ENCODE data around the gene SHOX.

Gene SHOX

GRCh38 chrX:675279-675954 lies 44.8 kb downstream of the SHOX start:
- DNase-seq, result no peak

DNA sequence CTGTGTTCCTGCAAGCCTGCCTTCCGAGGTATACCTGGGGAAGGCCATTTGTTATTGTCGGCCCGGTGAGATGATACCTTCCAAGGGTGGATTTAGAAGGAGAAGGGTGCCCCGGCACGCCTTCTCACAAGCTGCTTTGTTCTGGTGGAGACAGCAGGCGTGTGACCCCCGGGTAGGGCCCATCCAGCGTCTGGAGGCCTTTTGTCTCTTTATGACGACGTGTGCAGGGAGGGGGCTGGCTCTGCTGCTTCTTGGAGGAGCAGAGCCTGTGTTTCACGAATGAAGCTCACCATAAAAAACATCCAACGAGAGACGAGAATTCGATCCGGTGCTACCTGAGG lies 45.3 kb downstream of the SHOX start:
- no peak for DNase-seq

DNA sequence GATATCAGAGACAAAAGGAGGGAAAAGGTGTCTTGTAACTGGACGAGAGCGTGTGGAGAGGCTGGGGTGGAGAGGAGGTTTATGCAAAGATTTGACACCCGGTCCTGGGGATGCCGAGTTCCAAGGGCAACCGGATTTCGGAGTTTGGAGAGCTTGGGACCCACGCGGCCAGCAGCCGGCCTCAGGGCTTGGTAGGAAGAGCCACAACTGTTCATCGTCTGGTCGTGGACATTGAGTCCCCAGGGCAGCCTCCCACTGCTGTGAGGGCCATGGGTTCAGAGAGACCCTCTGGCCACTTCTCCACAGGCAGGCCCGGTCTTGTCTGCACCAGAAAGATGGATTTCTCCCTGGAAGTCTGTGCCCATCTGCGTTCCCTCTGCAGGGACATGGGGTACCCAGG lies 46.8 kb downstream of the SHOX start:
- no peak for DNase-seq

DNA sequence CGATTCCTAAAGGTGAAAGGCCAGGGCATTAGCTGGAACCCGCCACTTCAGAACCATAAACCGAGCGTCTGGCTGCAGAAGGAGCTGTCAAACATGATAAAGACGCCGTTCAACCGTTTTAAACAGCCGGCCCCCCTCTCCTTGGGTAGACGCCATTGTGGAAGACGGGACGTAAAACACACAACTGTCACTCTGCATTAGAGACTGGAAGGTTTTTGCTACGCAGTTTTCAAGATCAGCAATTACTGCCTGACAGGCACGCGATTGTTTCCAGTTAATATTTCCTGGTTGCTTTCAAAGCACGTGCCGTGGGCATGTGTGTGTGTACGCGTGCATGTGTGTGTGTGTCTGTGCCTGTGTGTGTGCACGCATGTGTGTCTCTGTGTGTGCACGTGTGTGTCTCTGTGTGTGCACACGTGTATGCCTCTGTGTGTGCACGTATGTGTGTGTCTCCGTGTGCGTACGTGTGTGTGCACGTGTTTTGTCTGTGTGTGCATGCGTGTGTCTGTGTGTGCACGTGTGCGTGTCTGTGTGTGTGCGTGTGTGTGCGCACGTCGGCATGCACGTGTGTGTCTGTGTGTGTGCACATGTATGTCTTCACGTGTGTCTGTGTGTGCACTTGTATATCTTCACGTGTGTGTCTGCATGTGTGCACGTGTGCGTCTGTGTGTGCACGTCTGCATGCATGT lies 48.8 kb downstream of the SHOX start:
- no peak for DNase-seq

DNA sequence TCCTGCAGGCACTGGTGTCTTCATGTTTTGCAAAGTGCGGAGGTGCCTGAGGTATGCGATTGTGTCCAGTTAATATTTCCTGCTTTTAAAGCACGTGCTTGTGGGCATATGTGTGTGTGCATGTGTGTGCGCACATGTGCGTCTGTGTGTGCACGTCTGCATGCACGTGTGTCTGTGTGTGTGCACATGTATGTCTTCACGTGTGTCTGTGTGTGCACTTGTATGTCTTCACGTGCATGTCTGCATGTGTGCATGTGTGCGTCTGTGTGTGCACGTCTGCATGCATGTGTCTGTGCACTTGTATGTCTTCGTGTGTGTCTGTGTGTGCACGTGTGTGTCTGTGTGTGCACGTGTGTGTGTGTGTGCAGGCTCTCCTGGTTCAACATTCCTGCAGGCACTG lies 49.5 kb downstream of the SHOX start:
- DNase-seq, result no peak

DNA sequence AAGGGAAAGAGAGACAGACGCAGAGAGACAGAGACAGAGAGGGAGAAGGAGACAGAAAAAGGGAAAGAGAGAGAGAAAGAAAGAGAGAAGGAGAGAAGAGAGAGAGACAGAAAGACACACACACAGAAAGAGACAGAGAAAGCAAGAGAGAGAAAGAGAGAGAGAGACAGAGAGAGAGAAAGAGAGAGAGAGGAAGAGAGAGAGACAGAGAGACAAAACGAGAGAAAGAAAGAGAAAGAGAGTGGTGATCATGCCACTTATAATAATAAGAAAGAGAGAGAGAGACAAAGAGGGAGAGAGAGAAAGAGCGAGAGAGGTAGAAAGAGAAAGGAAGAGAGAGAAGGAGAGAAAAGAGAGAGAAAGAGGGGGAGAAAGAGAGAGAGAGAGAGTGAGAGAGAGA lies 51.4 kb downstream of the SHOX start:
- no peak for DNase-seq

- DNase-seq, result no peak
Measured at GRCh38 chrX:682892-683291, 52.3 kb downstream of the SHOX start.

DNA sequence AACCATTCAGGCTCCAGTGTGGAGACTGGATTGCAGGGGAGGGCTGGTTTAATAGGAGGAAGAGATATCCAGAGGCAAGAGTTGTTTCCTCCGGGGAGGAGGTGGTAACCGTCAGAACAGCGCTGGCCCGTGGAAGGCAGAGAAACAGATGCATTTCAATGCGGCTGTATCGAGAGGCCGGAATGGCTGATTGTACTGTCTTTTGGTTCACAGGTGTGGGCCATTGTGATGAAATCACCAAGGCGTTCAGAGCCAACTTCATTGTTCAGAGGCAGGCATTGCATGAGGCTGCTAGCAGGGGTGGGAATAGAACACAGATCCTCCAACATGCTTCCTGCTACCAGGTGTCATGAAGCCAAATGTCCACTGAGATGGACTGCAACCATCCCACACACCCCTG lies 53.0 kb downstream of the SHOX start:
- DNase-seq, result no peak

- no peak for DNase-seq
Measured at GRCh38 chrX:685120-686032, 54.8 kb downstream of the SHOX start.

DNA sequence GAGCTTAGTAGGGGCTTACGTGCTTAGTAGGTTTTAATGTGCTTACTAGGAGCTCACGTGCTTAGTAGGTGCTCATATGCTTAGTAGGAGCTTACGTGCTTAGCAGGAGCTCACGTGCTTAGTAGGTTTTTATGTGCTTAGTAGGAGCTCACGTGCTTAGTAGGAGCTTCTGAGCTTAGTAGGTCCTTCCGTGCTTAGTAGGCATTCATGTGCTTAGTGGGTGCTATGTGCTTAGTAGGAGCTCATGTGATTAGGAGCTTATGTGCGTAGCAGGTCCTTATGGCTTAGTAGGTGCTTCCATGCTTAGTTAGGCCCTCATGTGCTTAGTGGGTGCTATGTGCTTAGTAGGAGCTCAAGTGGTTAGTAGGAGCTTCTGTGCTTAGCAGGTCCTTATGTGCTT lies 59.4 kb downstream of the SHOX start:
- DNase-seq, result no peak

- no peak for DNase-seq
Measured at GRCh38 chrX:694800-695199, 64.2 kb downstream of the SHOX start.

DNA sequence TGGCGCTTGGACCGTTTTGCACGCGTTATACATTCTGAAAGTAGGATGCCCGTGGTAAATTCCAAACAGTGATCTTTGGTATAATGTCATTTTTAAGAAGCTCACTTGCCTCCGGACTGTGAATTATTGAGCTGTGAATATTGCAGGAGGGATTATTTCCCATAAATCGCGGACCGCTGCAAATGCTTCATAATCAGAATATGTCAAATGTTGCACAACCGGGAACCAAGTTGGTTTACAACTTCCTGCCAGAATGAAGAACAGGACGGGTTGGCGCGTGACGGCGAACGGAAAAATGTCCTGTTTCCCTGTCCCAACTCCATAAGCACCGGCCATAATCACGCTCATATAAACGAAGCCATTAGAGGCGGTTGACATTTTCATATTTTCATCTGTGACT lies 67.6 kb downstream of the SHOX start:
- no peak for DNase-seq

GRCh38 chrX:700936-701335 lies 70.3 kb downstream of the SHOX start:
- no peak for DNase-seq

DNA sequence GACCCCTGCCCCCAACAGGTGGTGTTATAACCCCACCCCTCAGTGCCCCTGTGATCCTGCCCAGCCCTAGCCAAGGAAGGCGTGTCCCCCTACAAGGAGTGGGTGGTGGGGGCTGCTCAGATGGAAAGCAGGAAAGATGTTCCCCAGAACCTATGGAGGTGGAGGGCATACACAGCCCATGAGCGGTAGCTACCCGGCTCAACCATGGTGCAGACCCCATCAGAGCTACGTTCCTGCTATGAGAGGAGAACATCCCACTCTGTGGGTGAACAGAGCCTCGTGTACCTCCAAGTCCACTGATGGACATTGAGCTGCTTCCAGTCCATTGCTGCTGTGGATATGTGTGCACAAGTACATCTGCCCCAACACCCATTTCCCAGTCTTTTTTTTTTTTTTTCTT lies 71.1 kb downstream of the SHOX start:
- no peak for DNase-seq

DNA sequence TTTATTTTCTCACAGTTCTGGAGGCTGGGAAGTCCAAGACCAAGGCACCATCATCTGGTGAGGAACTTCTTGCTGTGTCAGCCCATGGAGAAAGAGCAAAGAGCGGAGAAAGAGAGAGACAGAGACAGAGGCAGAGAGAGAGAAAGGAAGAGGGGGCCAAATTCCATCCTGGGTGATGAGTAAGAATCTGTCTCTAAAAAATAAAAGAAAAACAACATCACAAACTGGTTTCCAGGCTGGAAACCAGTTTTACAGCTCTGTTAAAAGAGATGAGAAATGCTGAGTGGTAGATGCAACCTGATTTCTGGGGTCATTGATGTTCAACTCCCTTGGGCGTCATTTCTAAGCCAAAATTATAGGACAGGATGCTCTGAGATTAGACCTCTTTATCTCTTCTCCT lies 72.9 kb downstream of the SHOX start:
- no peak for DNase-seq

DNA sequence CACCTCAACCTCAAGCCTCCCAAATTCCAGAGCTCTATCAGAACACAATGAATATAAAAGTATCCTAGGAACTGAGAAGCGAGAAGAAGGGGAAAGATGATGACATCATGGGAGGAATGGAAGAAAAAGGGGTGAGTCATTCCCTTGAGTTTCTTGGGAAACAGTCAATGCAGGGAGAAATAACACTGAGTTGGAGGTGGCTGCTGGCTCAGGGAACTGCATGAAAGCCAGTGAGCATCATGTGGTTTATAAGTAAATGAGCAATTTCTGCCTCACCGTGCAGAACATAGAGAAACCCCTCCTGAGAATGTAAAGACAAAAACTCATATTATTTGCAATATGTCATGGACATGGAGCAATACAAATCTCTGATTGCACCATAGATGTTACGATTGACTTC lies 73.3 kb downstream of the SHOX start:
- DNase-seq, result no peak

Data from cerebellar nuclear complex (tissue), 1 donor.